ENCODE measurements around the gene ETV6. TPM values are rescaled to one million over a fixed set of nuclear protein-coding genes. Genes with fewer than 3 reads are reported as not detected.

The ETV6 gene
- total and polyA plus RNA-seq, 9 of the 15 experiments (the other 6 are each of a cell fraction or from before 2014, with no cell fraction given): 0.81 to 12.7 (median 4.1) TPM

- TF ChIP-seq CHD7 (IDR thresholded peaks at IDR 0.05; ENCODE audit: low read depth, low read length): no peak
- TF ChIP-seq THAP7 (CRISPR knock-in tag; IDR thresholded peaks at IDR 0.05): no peak
- TF ChIP-seq GATA2 (CRISPR knock-in tag; IDR thresholded peaks at IDR 0.05): no peak
- TF ChIP-seq ZNF12 (CRISPR knock-in tag; IDR thresholded peaks at IDR 0.05): no peak
- TF ChIP-seq MXI1 (IDR thresholded peaks at IDR 0.05; ENCODE audit: low read depth, low read length): no peak
These were observed 76.2 kb downstream of the ETV6 start (continued) for GRCh38 chr12:11725686-11726085.
